Hematopoietic multipotent progenitor cell treated with erythropoietin and hydrocortisone succinate and interleukin-3 and kit ligand, for 17 days (in vitro differentiated cells): ENCODE data around the gene KIF9.
A peak's percentile ranks its signal among the peaks of the same experiment; 100 is the strongest.
"Not testable (repeated sequence)": the region's sequence is repeated elsewhere in the genome, so short reads cannot be mapped to it uniquely, and the experiment has no call there.

Experiments
- DNase-seq: peaks from one replicate; pipeline ENCODE4 v3.0.0-alpha.2; 2015; ENCODE audit warnings: low spot score

KIF9 gene

GRCh38 chr3:47282424-47283192 lies at the start of gene KIF9, which contains the start of gene KLHL18:
KIF9 (minus strand) TSS chr3:47282799; CDS start chr3:47277374, 5,425 bp downstream.
KLHL18 (plus strand) TSS chr3:47282944; CDS start chr3:47282966, 22 bp downstream.
- peak; percentile 97 for DNase-seq

DNA sequence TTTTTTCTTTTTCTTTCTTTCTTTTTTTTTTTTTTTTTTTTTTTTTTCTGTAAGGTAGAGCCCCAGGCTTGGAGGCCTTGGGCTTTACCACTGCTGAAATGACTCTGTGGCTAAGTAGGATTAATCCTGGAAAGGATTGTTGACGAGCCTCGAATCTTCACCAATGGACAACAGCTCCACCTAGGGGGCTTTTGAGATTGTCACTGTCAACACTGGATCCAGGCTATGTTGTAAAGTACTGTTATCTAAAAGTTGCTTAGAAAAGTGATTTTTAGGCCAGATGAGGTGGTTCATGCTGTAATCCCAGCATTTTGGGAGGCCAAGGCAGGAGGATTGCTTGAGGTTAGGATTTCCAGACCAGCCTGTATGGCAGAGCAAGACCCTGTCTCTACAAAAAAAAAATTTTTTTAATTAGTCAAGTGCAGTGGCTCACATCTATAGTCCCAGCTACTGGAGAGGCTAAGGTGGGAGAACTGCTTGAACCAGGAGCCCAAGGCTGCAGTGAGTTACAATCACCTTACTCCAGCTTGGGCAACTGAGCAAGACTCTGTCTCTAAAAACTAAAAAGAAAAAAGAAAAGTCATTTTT lies 41.8 kb upstream of the KIF9 start:
- DNase-seq: peak; percentile 85

DNA sequence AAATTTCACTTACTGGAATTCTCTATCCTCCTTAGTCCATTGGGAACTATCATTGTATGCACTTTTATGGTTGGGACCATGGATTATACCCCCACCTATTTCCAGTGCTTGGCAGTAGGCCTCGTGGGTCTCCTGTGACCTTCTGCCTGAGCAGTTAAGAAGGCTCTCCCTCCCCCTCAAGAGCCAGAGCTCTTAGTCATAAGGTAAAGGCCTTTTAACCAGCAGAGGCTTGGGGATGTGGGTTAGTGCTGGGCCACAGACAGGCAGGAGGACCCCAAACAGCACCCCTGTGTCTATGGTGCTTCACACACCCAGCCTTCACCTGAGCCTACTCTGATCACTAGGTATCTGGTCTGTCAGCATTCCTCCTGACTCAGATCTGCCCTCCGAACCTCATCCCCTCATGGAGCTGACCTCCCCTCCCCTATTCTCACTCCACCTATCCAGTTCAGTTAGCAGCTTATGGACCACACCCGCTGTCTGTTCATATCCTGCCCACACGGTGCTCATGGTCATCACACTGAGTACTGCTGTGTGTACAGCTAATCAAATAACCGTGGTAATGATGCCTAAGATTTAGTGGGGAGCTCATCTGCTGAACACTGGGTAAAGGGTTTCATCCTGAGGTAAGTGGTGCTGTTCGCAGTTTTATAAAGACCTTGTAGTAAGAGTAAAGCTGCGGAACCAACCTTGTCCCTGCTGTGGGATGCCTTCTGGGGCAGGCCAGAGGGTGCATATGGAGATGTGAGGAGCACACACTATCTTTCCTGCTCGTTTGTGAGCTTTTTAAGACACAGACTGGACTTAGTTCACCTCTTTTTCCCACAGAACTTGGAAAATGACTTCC lies 41.1 kb upstream of the KIF9 start:
- no peak for DNase-seq

DNA sequence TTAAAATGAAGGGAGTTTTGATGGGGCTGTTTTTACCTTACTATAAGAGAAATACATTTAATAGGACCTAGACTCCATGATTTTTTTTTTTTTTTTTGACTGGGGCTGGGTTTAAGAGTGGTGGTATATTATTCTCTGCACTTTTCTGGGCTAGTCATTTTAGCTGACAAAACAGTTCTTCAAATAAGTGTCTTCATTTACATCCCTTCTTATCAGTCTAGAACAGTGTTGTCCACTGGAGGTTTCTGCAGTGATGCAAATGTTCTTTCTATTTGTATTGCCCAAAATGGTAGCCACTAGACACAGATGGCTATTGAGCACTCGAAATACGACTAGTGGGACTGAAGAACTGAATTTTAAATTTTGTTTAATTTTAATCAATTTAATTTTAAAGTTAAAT lies 37.4 kb upstream of the KIF9 start:
- DNase-seq: no peak

GRCh38 chr3:47318916-47319315 lies 36.3 kb upstream of the KIF9 start:
- no peak for DNase-seq

GRCh38 chr3:47316151-47316550 lies 33.6 kb upstream of the KIF9 start:
- DNase-seq: not testable (repeated sequence)

DNA sequence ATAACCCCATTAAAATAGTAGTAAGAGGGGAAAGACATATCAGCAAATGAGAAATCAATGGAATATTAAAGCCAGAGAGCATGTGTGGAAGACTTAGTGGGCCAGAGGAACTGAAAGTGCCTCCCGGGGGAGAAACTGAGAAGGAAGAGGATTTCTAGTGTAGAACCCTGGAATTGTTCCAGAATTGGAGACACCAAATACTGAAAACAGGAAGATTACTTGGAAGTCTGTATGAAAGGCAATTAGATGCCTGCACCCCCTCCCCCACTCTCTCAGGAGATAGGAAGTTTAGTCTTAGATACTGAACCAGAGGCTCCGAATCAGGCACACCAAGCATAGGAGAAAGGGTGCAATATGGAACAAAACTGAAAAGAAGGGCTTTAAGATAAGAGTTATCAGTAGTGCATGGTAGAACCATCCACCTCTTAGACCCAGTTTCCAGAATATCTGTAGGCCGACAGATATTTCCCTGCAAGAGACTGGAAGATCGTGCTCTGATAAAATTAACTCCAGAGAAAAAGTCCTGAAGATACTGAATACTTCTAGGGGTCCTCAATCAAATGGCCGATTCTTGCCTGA lies 32.6 kb upstream of the KIF9 start:
- peak; percentile 33 for DNase-seq

- no peak for DNase-seq
Observed at GRCh38 chr3:47314056-47314764, 31.6 kb upstream of the KIF9 start.

GRCh38 chr3:47313341-47314055 lies 30.9 kb upstream of the KIF9 start:
- no peak for DNase-seq

DNA sequence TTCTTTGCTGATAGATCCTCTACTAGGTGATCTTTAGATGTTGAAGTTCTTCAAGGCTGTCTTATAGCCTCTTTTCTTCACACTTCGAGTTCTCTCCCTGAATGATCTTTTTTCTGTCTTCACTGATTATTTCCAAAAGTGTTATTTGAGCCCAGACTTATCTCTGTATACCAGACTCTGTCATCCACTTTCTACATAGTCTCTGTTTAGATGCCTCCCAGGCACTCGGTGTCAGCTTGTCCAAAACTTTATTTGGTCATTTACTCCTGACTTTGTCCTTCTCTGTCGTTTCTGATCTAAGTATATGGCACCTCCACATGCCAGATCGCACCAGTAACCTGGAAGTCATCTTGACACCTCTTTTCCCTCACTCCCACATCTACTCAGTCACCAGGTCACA lies 27.8 kb upstream of the KIF9 start:
- DNase-seq: peak; percentile 36

DNA sequence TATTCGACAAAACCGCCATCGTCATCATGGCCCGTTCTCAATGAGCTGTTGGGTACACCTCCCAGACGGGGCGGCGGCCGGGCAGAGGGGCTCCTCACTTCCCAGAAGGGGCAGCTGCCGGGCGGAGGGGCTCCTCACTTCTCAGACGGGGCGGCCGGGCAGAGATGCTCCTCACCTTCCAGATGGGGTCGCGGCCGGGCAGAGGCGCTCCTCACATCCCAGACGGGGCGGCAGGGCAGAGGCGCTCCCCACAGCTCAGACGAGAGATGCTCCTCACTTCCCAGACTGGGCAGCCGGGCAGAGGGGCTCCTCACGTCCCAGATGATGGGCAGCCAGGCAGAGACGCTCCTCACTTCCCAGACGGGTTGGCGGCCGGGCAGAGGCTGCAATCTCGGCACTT lies 26.6 kb upstream of the KIF9 start:
- not testable (repeated sequence) for DNase-seq

DNA sequence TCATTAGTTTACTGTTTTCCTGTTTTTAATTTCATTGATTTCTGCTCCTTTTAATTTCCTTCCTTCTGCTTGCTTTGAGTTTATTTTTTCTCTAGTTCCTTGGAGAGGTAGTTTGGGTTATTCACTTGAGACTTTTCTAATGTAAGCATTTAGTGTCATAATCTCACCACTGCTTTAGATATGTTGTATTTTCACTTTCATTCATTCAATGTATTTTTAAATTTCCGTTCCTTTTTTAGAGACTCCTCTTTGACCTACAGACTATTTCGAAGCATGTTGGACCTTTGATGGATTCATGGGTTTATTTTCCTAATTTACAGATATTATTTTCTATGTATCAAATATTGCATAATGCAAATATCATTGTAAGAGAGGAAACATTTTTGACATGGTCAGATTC lies 23.4 kb upstream of the KIF9 start:
- no peak for DNase-seq

- DNase-seq: no peak
Observed at GRCh38 chr3:47301456-47301855, 18.9 kb upstream of the KIF9 start.

DNA sequence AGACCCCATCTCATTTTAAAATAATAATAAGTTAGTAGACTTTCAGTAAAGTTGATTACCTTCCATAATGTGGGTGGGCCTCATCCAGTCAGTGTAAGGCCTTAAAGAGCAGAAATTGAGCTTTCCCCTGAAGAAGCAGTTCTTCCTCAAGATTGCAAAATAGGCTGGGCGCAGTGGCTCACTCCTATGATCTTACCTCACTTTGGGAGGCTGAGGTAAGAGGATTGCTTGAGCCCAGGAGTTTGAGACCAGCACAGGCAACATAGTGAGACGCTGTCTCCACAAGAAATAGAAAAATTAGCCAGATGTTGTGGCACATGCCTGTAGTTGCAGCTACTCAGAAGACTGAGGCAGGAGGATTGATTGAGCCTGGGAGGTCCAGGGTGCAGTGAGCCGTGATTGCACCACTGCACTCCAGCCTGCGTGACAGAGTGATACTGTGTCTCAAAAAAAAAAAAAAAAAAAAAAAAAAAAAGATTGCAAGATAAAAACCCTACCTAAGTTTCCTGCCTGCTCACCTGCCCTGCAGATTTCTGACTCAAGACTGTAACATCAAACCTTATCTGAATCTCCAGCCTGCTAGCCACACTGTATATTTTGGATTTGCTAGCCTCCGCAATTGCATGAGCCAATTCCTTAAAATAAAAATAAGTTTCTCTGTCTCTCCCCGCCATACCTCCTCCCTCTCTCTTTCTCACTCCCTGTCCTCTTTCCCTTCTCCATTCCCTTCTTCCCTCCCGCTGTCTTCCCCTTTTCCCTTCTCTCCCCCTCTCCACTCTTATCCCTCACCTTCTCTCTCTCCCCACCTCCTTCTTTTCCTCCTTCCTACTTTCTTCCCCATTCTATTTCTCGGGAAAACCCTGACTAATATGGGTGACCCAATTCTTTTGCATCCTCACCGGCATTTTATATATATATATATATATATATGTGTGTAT lies 17.1 kb upstream of the KIF9 start:
- DNase-seq: no peak

GRCh38 chr3:47298439-47298838 lies 15.8 kb upstream of the KIF9 start:
- no peak for DNase-seq

- DNase-seq: no peak
Observed at GRCh38 chr3:47296562-47297302, 14.1 kb upstream of the KIF9 start.

DNA sequence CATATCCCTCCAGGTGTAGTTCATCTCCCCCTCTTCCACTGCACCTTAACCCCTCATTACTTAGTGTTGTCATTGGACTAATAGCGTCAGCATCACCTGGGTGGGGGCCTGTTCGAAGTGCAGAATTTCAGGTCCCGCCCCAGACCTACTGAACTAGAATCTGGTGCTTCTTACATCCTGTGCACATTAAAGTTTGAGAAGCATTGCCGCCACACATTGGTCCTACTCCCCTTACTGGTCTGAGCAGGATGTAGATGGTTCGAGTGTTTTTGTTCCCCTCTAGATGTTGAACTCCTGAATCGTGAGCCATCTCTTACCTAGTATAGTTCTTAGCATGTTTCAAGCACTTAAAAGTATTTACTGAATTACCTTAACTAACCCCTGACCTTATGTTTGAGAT lies 13.4 kb upstream of the KIF9 start:
- no peak for DNase-seq

DNA sequence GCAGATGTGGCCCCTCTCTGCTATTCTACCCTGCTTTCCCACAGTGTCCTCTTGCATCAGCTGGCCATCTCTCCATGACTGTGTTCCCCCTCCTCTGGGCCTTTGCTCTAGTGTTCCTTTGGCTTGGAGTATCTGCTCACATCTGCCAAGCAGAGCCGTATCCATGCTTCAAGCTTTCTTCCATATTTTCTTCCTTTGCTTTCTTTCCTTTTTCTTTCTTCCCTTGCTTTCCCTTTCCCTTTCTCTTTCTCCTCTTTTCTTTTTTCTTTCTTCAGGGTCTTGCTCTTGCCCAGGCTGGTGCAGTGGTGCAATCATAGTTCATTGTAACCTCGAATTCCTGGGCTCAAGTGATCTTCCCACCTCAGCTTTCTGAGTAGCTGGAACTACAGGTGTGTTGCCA lies 12.7 kb upstream of the KIF9 start:
- DNase-seq: no peak

GRCh38 chr3:47294392-47294791 lies 11.8 kb upstream of the KIF9 start:
- DNase-seq: no peak
